Occipital lobe (tissue), 2 donors: ENCODE measurements around the gene AMACR. TPM values are rescaled to one million over a fixed set of nuclear protein-coding genes. Genes with fewer than 3 reads are reported as not detected.
"Not testable (repeated sequence)": the region's sequence is repeated elsewhere in the genome, so short reads cannot be mapped to it uniquely, and the experiment has no call there.

Source experiments
- DNase-seq: peaks from one replicate; lab custom pipeline; 2025; lab: John Stamatoyannopoulos, UW
- total RNA-seq: library from RNA; depleted of rRNA; stranded (reverse); fragments of >200 nt; gene quantifications from one replicate; pipeline ENCODE4 v1.2.3, GENCODE V29; 2014

The AMACR gene
- total RNA-seq, 1 donor from 2014 or later = 10.6 TPM

- no peak for DNase-seq
Observed at GRCh38 chr5:33969572-33970452, 38.0 kb downstream of the AMACR start.

GRCh38 chr5:33968211-33969005, 39.4 kb downstream of the AMACR start:
- no peak for DNase-seq

DNA sequence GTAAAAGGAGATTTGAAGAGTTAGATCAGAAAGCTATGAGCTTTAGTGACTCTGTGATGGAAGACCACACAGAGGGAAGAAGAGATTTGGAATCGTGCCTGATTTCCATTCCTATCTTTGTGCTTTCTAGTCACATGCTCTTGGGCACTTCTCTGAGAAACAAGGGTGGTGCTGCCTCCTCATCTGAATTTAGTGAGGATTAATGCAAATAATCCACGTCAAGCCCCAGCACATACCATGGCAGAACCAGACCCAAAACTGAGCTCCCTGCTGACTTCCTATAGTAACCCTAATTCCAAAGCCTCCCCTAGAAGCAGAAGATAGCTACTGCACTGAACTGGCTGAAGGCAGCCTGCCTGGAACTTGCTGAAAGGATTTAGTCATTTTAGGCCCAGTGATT, 41.0 kb downstream of the AMACR start:
- no peak for DNase-seq

GRCh38 chr5:33964132-33964700, 43.6 kb downstream of the AMACR start:
- DNase-seq = no peak

GRCh38 chr5:33958176-33958575, 49.7 kb downstream of the AMACR start:
- DNase-seq = no peak

DNA sequence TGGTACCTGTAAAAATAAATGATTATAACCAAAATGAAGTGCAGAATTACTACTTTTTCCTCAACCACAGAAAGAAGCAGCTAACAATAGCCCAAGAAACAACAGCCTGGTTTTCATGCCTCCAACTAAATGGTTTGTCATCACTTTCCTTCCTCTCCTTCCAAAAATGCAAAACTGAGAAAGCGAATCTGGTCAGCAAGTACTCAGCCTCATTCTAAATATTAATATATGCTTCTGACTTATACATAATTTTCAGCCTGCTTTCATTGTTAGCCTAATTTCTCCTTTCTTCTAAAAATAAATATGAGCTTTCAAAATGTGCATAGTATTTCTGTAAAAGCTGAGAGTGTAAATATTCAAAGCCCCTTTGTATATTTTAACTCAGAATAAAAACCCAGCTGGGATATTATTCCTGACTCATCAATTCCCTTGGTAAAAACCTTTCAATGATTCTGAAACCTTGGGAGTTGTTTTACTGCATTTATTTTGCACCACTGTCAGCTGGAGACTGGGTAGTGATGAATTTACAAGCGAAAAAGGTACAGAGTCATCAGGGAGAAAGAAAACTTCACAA, 50.2 kb downstream of the AMACR start:
- no peak for DNase-seq

DNA sequence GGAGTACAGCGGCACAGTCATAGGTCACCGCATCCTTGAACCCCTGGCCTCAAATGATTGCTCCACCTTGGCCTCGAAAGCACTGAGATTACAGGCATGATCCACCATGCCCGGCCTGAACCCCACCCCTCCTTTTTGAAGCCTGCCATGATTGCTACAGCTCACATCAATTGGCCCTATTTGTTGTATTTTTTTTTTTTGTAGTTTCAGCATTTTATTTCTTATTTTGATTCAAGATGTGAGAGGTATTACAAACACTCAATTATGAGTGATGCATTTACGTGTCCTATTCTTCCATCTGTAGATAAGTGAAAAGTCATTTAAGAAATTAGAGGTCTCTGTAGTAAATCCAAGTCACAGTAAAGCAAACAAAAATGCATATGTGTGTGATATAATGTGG, 55.7 kb downstream of the AMACR start:
- not testable (repeated sequence) for DNase-seq

GRCh38 chr5:33944543-33945132, 63.2 kb downstream of the AMACR start:
- DNase-seq = no peak

DNA sequence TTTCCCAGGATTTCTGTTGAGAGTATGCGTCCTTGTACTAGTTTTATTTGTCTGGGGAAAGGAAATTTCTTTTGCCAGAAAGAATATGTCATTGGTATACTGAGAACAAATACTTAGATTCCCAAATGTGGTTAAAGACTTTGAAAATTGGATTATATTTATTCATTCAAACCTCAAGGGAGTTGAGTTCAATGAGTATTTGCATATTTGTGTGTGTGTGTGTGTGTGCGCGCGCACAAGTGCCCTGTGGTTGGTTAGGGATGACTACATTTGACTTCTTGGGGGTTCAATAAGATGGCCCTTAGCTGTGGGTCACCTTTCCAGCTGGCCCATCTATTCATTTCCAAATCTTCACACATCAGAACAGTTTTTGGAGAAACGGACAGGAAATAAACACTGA, 66.8 kb downstream of the AMACR start:
- DNase-seq = no peak

DNA sequence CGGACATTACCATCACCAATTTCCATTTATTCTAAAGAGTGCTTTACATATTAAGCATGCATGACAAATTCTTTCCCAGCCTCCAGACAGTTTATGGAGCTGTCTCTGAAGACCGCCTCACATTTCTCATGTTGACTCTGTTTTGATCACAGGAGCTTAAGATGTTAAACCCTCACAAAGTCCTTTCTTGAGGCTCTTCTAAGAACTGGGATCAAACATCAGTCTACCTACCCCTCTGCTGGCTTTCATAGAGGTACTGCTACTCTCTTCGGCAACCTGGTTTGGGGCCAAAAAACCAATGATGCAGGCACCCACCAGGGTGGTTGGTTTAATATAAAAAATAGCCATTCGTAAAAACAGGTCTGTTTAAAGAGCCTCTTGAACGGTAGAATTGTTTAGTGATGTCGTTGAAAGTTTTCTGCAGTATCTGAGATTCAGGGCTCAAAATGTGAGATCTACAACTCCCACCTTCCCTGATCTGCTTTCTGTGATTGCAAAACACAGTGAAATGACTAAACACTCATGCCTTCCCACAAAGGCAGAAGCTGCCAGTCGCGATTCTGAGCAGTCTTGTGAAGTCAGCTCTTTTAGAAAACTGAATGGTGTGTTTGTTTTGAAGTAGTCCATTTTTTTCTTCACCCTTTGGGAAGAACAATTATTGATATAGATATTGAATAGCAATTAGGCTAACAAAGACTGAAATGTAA, 68.1 kb downstream of the AMACR start:
- no peak for DNase-seq

- no peak for DNase-seq
Observed at GRCh38 chr5:33938881-33939280, 69.0 kb downstream of the AMACR start.

GRCh38 chr5:33938507-33938796, 69.4 kb downstream of the AMACR start:
- DNase-seq = no peak

GRCh38 chr5:33937707-33938506, 69.9 kb downstream of the AMACR start:
- DNase-seq = no peak

DNA sequence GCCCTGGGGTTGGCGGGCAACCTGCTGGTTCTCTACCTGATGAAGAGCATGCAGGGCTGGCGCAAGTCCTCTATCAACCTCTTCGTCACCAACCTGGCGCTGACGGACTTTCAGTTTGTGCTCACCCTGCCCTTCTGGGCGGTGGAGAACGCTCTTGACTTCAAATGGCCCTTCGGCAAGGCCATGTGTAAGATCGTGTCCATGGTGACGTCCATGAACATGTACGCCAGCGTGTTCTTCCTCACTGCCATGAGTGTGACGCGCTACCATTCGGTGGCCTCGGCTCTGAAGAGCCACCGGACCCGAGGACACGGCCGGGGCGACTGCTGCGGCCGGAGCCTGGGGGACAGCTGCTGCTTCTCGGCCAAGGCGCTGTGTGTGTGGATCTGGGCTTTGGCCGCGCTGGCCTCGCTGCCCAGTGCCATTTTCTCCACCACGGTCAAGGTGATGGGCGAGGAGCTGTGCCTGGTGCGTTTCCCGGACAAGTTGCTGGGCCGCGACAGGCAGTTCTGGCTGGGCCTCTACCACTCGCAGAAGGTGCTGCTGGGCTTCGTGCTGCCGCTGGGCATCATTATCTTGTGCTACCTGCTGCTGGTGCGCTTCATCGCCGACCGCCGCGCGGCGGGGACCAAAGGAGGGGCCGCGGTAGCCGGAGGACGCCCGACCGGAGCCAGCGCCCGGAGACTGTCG, 70.7 kb downstream of the AMACR start:
- no peak for DNase-seq

DNA sequence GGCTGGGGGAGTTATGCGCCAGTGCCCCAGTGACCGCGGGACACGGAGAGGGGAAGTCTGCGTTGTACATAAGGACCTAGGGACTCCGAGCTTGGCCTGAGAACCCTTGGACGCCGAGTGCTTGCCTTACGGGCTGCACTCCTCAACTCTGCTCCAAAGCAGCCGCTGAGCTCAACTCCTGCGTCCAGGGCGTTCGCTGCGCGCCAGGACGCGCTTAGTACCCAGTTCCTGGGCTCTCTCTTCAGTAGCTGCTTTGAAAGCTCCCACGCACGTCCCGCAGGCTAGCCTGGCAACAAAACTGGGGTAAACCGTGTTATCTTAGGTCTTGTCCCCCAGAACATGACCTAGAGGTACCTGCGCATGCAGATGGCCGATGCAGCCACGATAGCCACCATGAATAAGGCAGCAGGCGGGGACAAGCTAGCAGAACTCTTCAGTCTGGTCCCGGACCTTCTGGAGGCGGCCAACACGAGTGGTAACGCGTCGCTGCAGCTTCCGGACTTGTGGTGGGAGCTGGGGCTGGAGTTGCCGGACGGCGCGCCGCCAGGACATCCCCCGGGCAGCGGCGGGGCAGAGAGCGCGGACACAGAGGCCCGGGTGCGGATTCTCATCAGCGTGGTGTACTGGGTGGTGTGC, 71.4 kb downstream of the AMACR start, which contains the start of gene RXFP3:
RXFP3 (plus strand) TSS at position 6 of the 636 bp plus-strand sequence; CDS start at position 361, 355 bp downstream.
- DNase-seq = no peak
